Activated T-cell treated with anti-CD3 and anti-CD28 coated beads for 24 hours (primary cell): ENCODE results near the gene DGKQ.

Experiments used
- DNase-seq: peaks from one replicate; pipeline ENCODE4 v3.0.0-alpha.2; 2020; ENCODE audit warnings: low read depth

The DGKQ gene

GRCh38 chr4:973431-974397 is at the start of gene DGKQ:
Gene DGKQ (minus strand): TSS chr4:973569. CDS start chr4:973482, 87 bp downstream.
- DNase-seq = peak; percentile 82

- DNase-seq = no peak
These were observed 49.3 kb upstream of the DGKQ start for GRCh38 chr4:1022739-1023066.

GRCh38 chr4:1022051-1022738 is 48.8 kb upstream of the DGKQ start:
- no peak for DNase-seq

GRCh38 chr4:1021386-1022050 is 48.1 kb upstream of the DGKQ start:
- no peak for DNase-seq

GRCh38 chr4:1019729-1020470 is 46.5 kb upstream of the DGKQ start:
- no peak for DNase-seq

- no peak for DNase-seq
These were observed 46.0 kb upstream of the DGKQ start for GRCh38 chr4:1019320-1019719.

- no peak for DNase-seq
These were observed 45.0 kb upstream of the DGKQ start for GRCh38 chr4:1018147-1019020.

- no peak for DNase-seq
These were observed 44.3 kb upstream of the DGKQ start for GRCh38 chr4:1017706-1018105.

GRCh38 chr4:1017211-1017610 is 43.8 kb upstream of the DGKQ start:
- no peak for DNase-seq

GRCh38 chr4:1015746-1016145 is 42.4 kb upstream of the DGKQ start:
- no peak for DNase-seq

GRCh38 chr4:1015179-1015578 is 41.8 kb upstream of the DGKQ start:
- no peak for DNase-seq

GRCh38 chr4:1014291-1015167 is 41.2 kb upstream of the DGKQ start:
- no peak for DNase-seq

- no peak for DNase-seq
These were observed 40.1 kb upstream of the DGKQ start for GRCh38 chr4:1013225-1014073.

- DNase-seq = no peak
These were observed 38.8 kb upstream of the DGKQ start for GRCh38 chr4:1012034-1012739.

GRCh38 chr4:1011666-1012033 is 38.3 kb upstream of the DGKQ start:
- DNase-seq = no peak

- DNase-seq = peak; percentile 86
These were observed 37.8 kb upstream of the DGKQ start, which contains the start of gene FGFRL1 for GRCh38 chr4:1011022-1011665. Gene FGFRL1 (plus strand): TSS chr4:1011626. CDS start chr4:1012486, 860 bp downstream.

GRCh38 chr4:1010395-1011021 is 37.1 kb upstream of the DGKQ start:
- peak; percentile 49 for DNase-seq
